ENCODE measurements around the gene UXS1.
"Not testable (repeated sequence)": the region's sequence is repeated elsewhere in the genome, so short reads cannot be mapped to it uniquely, and the experiment has no call there.

DNA sequence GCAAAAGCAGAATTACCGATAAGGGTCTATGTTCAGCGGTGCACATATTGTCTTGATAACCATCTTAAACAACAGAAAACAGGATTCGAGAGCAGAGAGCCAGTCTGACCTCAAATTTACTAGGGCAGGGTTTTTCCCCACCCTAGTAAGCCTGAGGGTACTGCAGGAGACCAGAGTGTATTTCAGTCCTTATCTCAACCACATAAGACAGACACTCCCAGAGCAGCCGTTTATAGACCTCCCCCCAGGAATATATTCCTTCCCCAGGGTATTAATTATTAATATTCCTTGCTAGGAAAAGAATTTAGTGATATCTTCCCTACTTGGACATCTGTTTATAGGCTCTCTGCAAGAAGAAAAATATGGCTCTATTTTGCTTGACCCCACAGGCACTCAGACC, 41.3 kb upstream of the UXS1 start:
- TF ChIP-seq, protein P1, sequence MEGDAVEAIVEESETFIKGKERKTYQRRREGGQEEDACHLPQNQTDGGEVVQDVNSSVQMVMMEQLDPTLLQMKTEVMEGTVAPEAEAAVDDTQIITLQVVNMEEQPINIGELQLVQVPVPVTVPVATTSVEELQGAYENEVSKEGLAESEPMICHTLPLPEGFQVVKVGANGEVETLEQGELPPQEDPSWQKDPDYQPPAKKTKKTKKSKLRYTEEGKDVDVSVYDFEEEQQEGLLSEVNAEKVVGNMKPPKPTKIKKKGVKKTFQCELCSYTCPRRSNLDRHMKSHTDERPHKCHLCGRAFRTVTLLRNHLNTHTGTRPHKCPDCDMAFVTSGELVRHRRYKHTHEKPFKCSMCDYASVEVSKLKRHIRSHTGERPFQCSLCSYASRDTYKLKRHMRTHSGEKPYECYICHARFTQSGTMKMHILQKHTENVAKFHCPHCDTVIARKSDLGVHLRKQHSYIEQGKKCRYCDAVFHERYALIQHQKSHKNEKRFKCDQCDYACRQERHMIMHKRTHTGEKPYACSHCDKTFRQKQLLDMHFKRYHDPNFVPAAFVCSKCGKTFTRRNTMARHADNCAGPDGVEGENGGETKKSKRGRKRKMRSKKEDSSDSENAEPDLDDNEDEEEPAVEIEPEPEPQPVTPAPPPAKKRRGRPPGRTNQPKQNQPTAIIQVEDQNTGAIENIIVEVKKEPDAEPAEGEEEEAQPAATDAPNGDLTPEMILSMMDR (IDR thresholded peaks at IDR 0.05), result not testable (repeated sequence)
- not testable (repeated sequence) for TF ChIP-seq POLR2A (IDR thresholded peaks at IDR 0.05); POLR2AphosphoS5 (IDR thresholded peaks at IDR 0.05; ENCODE audit: insufficient read depth in 1 of 2, low read depth in 1 of 2)
